A375 (cell line): ENCODE data around the gene CXCL11. TPM values are rescaled to one million over a fixed set of nuclear protein-coding genes. Genes with fewer than 3 reads are reported as not detected.

ENCODE experiments used
- total RNA-seq: library from RNA; depleted of rRNA; stranded (reverse); fragments of >200 nt; shearing (Covaris generic); gene quantifications from 2 replicates; pipeline ENCODE4 v1.2.3, GENCODE V29; 2014; rRNA removed

Gene CXCL11
- not detected in 2 replicates for total RNA-seq

GRCh38 chr4:76035799-76036380 is at the start of gene CXCL11:
Gene CXCL11 (minus strand): TSS chr4:76036070. CDS start chr4:76035987, 83 bp downstream.

GRCh38 chr4:76074468-76074867 is 38.6 kb upstream of the CXCL11 start, which contains the start of gene ART3:
Gene ART3 (plus strand): TSS chr4:76074709. CDS start chr4:76075890, 1,181 bp downstream.

GRCh38 chr4:76023389-76023788 is 12.5 kb downstream of the CXCL11 start, which contains the start of gene CXCL10:
Gene CXCL10 (minus strand): TSS chr4:76023497. CDS start chr4:76023431, 66 bp downstream.

GRCh38 chr4:76007089-76007862 is 28.6 kb downstream of the CXCL11 start, which contains the start of gene CXCL9:
Gene CXCL9 (minus strand): TSS chr4:76007509. CDS start chr4:76007449, 60 bp downstream.

Other genes with a start within 250 kb of the CXCL11 start
- not detected in 2 replicates for gene PPEF2, start 133.6 kb downstream of the CXCL11 start, total RNA-seq
- gene NAAA, start 95.1 kb downstream of the CXCL11 start, total RNA-seq: 10.0 and 12.4 TPM in 2 replicates
- 35.0 and 46.6 TPM in 2 replicates for gene SDAD1, start 45.1 kb downstream of the CXCL11 start, total RNA-seq
- gene CXCL9, start 28.6 kb downstream of the CXCL11 start, total RNA-seq: not detected in 2 replicates
- not detected in 2 replicates for gene CXCL10, start 12.6 kb downstream of the CXCL11 start, total RNA-seq
- 6.2 and 13.7 TPM in 2 replicates for gene ART3, start 38.6 kb upstream of the CXCL11 start, total RNA-seq
- 26.6 and 29.7 TPM in 2 replicates for gene NUP54, start 112.3 kb upstream of the CXCL11 start, total RNA-seq
- 55.2 and 67.4 TPM in 2 replicates for gene SCARB2, start 177.8 kb upstream of the CXCL11 start, total RNA-seq
- 0.61 and 1.1 TPM in 2 replicates for gene FAM47E, start 215.7 kb upstream of the CXCL11 start, total RNA-seq